ENCODE measurements around the gene UBE2H. TPM values are rescaled to one million over a fixed set of nuclear protein-coding genes. Genes with fewer than 3 reads are reported as not detected.

The UBE2H gene
- total RNA-seq, 1 experiment from 2014 or later, result 75.1 TPM

- no peak overlapping the region for H3K4ac ChIP-seq (ENCODE audit: low read depth, low read length)
- H2BK5ac ChIP-seq (ENCODE audit: insufficient read length, low read length), result no peak overlapping the region
- Mint-ChIP-seq H3K4me3 (no peak overlapping the region), H3K4me1 (peaks cover 36 to 39% of the 10 kb centered on the region in 2 experiments), H3K36me3 (ENCODE audit: insufficient read depth in 1 of 3, low read depth in 3 of 3) (peaks cover 11 to 38% (median 35%) of the 10 kb centered on the region in 3 experiments; a peak in 6 of 7 replicates), H3K27ac (no peak overlapping the region), H3K27me3 (ENCODE audit: low read depth) (no peaks in the 10 kb centered on the region), H3K9me3 (no peaks in the 10 kb centered on the region)
- H3K79me1 ChIP-seq (ENCODE audit: insufficient read depth, low read depth, low read length, poor library complexity, severe bottlenecking), result no peaks in the 10 kb centered on the region
- no peak overlapping the region for H3K23ac ChIP-seq (ENCODE audit: insufficient read length, low read depth, low read length)
- no peak for DNase-seq
- H3K9me3 ChIP-seq (ENCODE audit: control insufficient read depth, low read depth, low read length), result no peaks in the 10 kb centered on the region
- no peak overlapping the region for H4K5ac ChIP-seq (ENCODE audit: insufficient read length, low read depth, low read length)
- no peak overlapping the region for H2BK120ac ChIP-seq (ENCODE audit: low read depth, low read length, poor library complexity, severe bottlenecking)
- H2AFZ ChIP-seq (ENCODE audit: low read length), result no peak overlapping the region
- H2BK15ac ChIP-seq (ENCODE audit: low read depth, low read length), result no peak overlapping the region
- no peak overlapping the region for H4K91ac ChIP-seq (ENCODE audit: insufficient read length, low read depth, low read length)
- no CpG with 5 or more reads among the region's 2 CpGs for WGBS (ENCODE audit: extremely low coverage, insufficient read length, low lambda C conversion rate)
- H3K27ac ChIP-seq (ENCODE audit: insufficient read length, low read depth, low read length), result no peak overlapping the region
- H3K23me2 ChIP-seq (ENCODE audit: insufficient read length, low read depth, low read length, poor library complexity, severe bottlenecking), result no peaks in the 10 kb centered on the region
- H3K4me1 ChIP-seq (ENCODE audit: insufficient read depth, low read length), result peaks cover 2% of the 10 kb centered on the region; the same call in 1 of the 2 replicates
- H4K8ac ChIP-seq (replicated peaks; ENCODE audit: insufficient read length, low read depth, low read length), result no peak overlapping the region
- no peak overlapping the region for H2BK12ac ChIP-seq (ENCODE audit: insufficient read length, low read depth, low read length)
- no peak overlapping the region for H2BK20ac ChIP-seq (ENCODE audit: low read depth, low read length, poor library complexity, severe bottlenecking)
- no peak overlapping the region for H2AK5ac ChIP-seq (ENCODE audit: insufficient read length, low read length)
- no peak overlapping the region for H3K4me2 ChIP-seq (ENCODE audit: insufficient read depth, insufficient read length, low read length)
- H3K79me2 ChIP-seq (ENCODE audit: insufficient read depth, low read length), result no peaks in the 10 kb centered on the region
- H3K18ac ChIP-seq (ENCODE audit: insufficient read length, low read depth, low read length), result no peak overlapping the region
- no peaks in the 10 kb centered on the region for H4K20me1 ChIP-seq (ENCODE audit: control insufficient read depth, insufficient read depth, insufficient read length)
- no peak overlapping the region for H3K56ac ChIP-seq (ENCODE audit: insufficient read length, low read depth, low read length)
- no peak overlapping the region for H3K14ac ChIP-seq (ENCODE audit: insufficient read depth, low read length)
- H3T11ph ChIP-seq (ENCODE audit: low read length), result no peak overlapping the region
- TF ChIP-seq, protein P1, sequence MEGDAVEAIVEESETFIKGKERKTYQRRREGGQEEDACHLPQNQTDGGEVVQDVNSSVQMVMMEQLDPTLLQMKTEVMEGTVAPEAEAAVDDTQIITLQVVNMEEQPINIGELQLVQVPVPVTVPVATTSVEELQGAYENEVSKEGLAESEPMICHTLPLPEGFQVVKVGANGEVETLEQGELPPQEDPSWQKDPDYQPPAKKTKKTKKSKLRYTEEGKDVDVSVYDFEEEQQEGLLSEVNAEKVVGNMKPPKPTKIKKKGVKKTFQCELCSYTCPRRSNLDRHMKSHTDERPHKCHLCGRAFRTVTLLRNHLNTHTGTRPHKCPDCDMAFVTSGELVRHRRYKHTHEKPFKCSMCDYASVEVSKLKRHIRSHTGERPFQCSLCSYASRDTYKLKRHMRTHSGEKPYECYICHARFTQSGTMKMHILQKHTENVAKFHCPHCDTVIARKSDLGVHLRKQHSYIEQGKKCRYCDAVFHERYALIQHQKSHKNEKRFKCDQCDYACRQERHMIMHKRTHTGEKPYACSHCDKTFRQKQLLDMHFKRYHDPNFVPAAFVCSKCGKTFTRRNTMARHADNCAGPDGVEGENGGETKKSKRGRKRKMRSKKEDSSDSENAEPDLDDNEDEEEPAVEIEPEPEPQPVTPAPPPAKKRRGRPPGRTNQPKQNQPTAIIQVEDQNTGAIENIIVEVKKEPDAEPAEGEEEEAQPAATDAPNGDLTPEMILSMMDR (conservative IDR thresholded peaks at IDR 0.05), result no peak
- no peaks in the 10 kb centered on the region for H3K27me3 ChIP-seq (ENCODE audit: insufficient read depth, low read length)
- H3K9ac ChIP-seq (ENCODE audit: extremely low read depth, insufficient read length, low read length), result no peak overlapping the region
Observed at GRCh38 chr7:129875160-129875559, 77.6 kb downstream of the UBE2H start.
